ENCODE results near the gene C3orf20. TPM values are rescaled to one million over a fixed set of nuclear protein-coding genes. Genes with fewer than 3 reads are reported as not detected.

C3orf20 gene
- total RNA-seq, 1 donor from 2014 or later: not detected

- Mint-ChIP-seq H3K4me3 (ENCODE audit: unreplicated experiment) (no peak overlapping the region), H3K36me3 (ENCODE audit: unreplicated experiment) (no peaks in the 10 kb centered on the region), H3K4me1 (ENCODE audit: low read depth, unreplicated experiment) (no peaks in the 10 kb centered on the region), H3K9me3 (ENCODE audit: unreplicated experiment) (peaks cover 4% of the 10 kb centered on the region), H3K27ac (ENCODE audit: unreplicated experiment) (no peak overlapping the region), H3K27me3 (ENCODE audit: unreplicated experiment) (peaks cover 9% of the 10 kb centered on the region)
- no peak for DNase-seq
- TF ChIP-seq CTCF (IDR thresholded peaks at IDR 0.05; ENCODE audit: partially characterized antibody, unreplicated experiment): no peak
Measured at GRCh38 chr3:14761866-14762265, 86.9 kb downstream of the C3orf20 start.

- H3K4me3 Mint-ChIP-seq (ENCODE audit: unreplicated experiment): no peak overlapping the region
- no peak overlapping the region for H3K27ac Mint-ChIP-seq (ENCODE audit: unreplicated experiment)
- no peak for TF ChIP-seq CTCF (IDR thresholded peaks at IDR 0.05; ENCODE audit: partially characterized antibody, unreplicated experiment)
- H3K4me1 Mint-ChIP-seq (ENCODE audit: low read depth, unreplicated experiment): no peaks in the 10 kb centered on the region
- H3K36me3 Mint-ChIP-seq (ENCODE audit: unreplicated experiment): no peaks in the 10 kb centered on the region
- H3K9me3 Mint-ChIP-seq (ENCODE audit: unreplicated experiment): peaks cover 2% of the 10 kb centered on the region
- peaks cover 9% of the 10 kb centered on the region for H3K27me3 Mint-ChIP-seq (ENCODE audit: unreplicated experiment)
- no peak for DNase-seq
Measured at GRCh38 chr3:14762701-14763100, 87.8 kb downstream of the C3orf20 start.

- Mint-ChIP-seq H3K4me1 (ENCODE audit: low read depth, unreplicated experiment) (no peaks in the 10 kb centered on the region), H3K9me3 (ENCODE audit: unreplicated experiment) (peaks cover 2% of the 10 kb centered on the region), H3K27ac (ENCODE audit: unreplicated experiment) (no peak overlapping the region), H3K4me3 (ENCODE audit: unreplicated experiment) (no peak overlapping the region), H3K36me3 (ENCODE audit: unreplicated experiment) (no peaks in the 10 kb centered on the region), H3K27me3 (ENCODE audit: unreplicated experiment) (peaks cover 14% of the 10 kb centered on the region)
- TF ChIP-seq CTCF (IDR thresholded peaks at IDR 0.05; ENCODE audit: partially characterized antibody, unreplicated experiment): no peak
- no peak for DNase-seq
Measured at GRCh38 chr3:14764331-14765059, 89.6 kb downstream of the C3orf20 start.

GRCh38 chr3:14765060-14765400 lies 90.1 kb downstream of the C3orf20 start:
- no peaks in the 10 kb centered on the region for H3K4me1 Mint-ChIP-seq (ENCODE audit: low read depth, unreplicated experiment)
- TF ChIP-seq CTCF (IDR thresholded peaks at IDR 0.05; ENCODE audit: partially characterized antibody, unreplicated experiment): no peak
- DNase-seq: no peak
- H3K36me3 Mint-ChIP-seq (ENCODE audit: unreplicated experiment): no peaks in the 10 kb centered on the region
- peaks cover 2% of the 10 kb centered on the region for H3K9me3 Mint-ChIP-seq (ENCODE audit: unreplicated experiment)
- peaks cover 15% of the 10 kb centered on the region for H3K27me3 Mint-ChIP-seq (ENCODE audit: unreplicated experiment)
- H3K27ac Mint-ChIP-seq (ENCODE audit: unreplicated experiment): no peak overlapping the region
- H3K4me3 Mint-ChIP-seq (ENCODE audit: unreplicated experiment): no peak overlapping the region

- TF ChIP-seq CTCF (IDR thresholded peaks at IDR 0.05; ENCODE audit: partially characterized antibody, unreplicated experiment): no peak
- H3K4me3 Mint-ChIP-seq (ENCODE audit: unreplicated experiment): no peak overlapping the region
- peaks cover 17% of the 10 kb centered on the region for H3K27me3 Mint-ChIP-seq (ENCODE audit: unreplicated experiment)
- no peak overlapping the region for H3K27ac Mint-ChIP-seq (ENCODE audit: unreplicated experiment)
- H3K4me1 Mint-ChIP-seq (ENCODE audit: low read depth, unreplicated experiment): no peaks in the 10 kb centered on the region
- no peaks in the 10 kb centered on the region for H3K36me3 Mint-ChIP-seq (ENCODE audit: unreplicated experiment)
- H3K9me3 Mint-ChIP-seq (ENCODE audit: unreplicated experiment): peaks cover 2% of the 10 kb centered on the region
- DNase-seq: no peak
Measured at GRCh38 chr3:14765576-14766427, 90.9 kb downstream of the C3orf20 start.

Data from glutamatergic neuron (in vitro differentiated cells).